PC-9 (cell line): Measurements from ENCODE around the gene NPSR1. TPM values are rescaled to one million over a fixed set of nuclear protein-coding genes. Genes with fewer than 3 reads are reported as not detected.
A peak's percentile ranks its signal among the peaks of the same experiment; 100 is the strongest.

Experiments used
- BruUV-seq: library from RNA; stranded (reverse); fragments of 400-500 nt; replicated peaks from 2 replicates; lab custom pipeline; 2021; lab: Mats Ljungman, UMichigan
- CTCF ChIA-PET: fragments of 300-600 bp; sonication (Branson Sonifier 250); formaldehyde crosslinking; loops from one replicate; lab custom pipeline; 2022; ENCODE audit warnings: antibody characterized with exemption; lab: Charles Lee
- POLR2A ChIA-PET: fragments of 300-600 bp; sonication (Branson Sonifier 250); formaldehyde crosslinking; loops from one replicate; lab custom pipeline; 2022; ENCODE audit warnings: antibody characterized with exemption; ENCODE audit not compliant: unreplicated experiment; lab: Charles Lee
- DNase-seq, 2 experiments: peaks; one replicate each; pipeline versions ENCODE4 v3.0.0 to v3.0.0-alpha.2; 2015 to 2022; ENCODE audit warnings: mixed read lengths in 1 of 2
- H2AFZ ChIP-seq: fragments of 200-600 bp; sonication (generic); 2 replicates; pipeline ENCODE4 v1.8.1; 2017; ENCODE audit warnings: antibody characterized with exemption
- H3F3A ChIP-seq: fragments of 200-600 bp; sonication (generic); 2 replicates; pipeline ENCODE4 v1.8.1; 2017; ENCODE audit warnings: antibody characterized with exemption, mild to moderate bottlenecking, low read depth; ENCODE audit not compliant: insufficient read depth
- H3K27ac ChIP-seq: fragments of 200-600 bp; sonication (generic); 2 replicates; pipeline ENCODE4 v1.6.1; 2016; ENCODE audit warnings: mixed run types
- H3K27me3 ChIP-seq: fragments of 200-600 bp; sonication (generic); 2 replicates; pipeline ENCODE4 v1.6.1; 2016; ENCODE audit warnings: low read depth, mixed run types; ENCODE audit not compliant: insufficient read depth
- H3K36me3 ChIP-seq: fragments of 200-600 bp; sonication (generic); 2 replicates; pipeline ENCODE4 v1.6.1; 2016; ENCODE audit warnings: low read depth, mixed run types
- H3K4me1 ChIP-seq: fragments of 200-600 bp; sonication (generic); replicated peaks from 2 replicates; pipeline ENCODE4 v1.6.1; 2016; ENCODE audit warnings: mixed run types; ENCODE audit not compliant: insufficient read depth
- H3K4me2 ChIP-seq: fragments of 200-600 bp; sonication (generic); 2 replicates; pipeline ENCODE4 v1.6.1; 2017; ENCODE audit warnings: mixed run types
- H3K4me3 ChIP-seq: fragments of 200-600 bp; sonication (generic); 2 replicates; pipeline ENCODE4 v1.6.1; 2016; ENCODE audit warnings: mixed run types
- H3K79me2 ChIP-seq: fragments of 200-600 bp; sonication (generic); 2 replicates; pipeline ENCODE4 v1.6.1; 2017; ENCODE audit warnings: low read depth, mixed run types
- H3K9me2 ChIP-seq: fragments of 200-600 bp; sonication (generic); 2 replicates; pipeline ENCODE4 v1.8.1; 2017; ENCODE audit warnings: mild to moderate bottlenecking; ENCODE audit not compliant: insufficient read depth
- H3K9me3 ChIP-seq: fragments of 200-600 bp; sonication (generic); 2 replicates; pipeline ENCODE4 v1.8.1; 2016; ENCODE audit warnings: low read depth; ENCODE audit not compliant: insufficient read depth
- H4K20me1 ChIP-seq: fragments of 200-600 bp; sonication (generic); 2 replicates; pipeline ENCODE4 v1.8.1; 2017; ENCODE audit not compliant: insufficient read depth
- EZH2 ChIP-seq: fragments of 200-600 bp; sonication (generic); IDR thresholded peaks from 2 replicates; pipeline ENCODE4 v1.8.0; 2017; ENCODE audit warnings: antibody characterized with exemption, low read depth
- intact Hi-C: fragments of 100-400 bp; cut with micrococcal nuclease; formaldehyde crosslinking; loops from one replicate; pipeline ENCODE4 v1.10.0; 2022; ENCODE audit not compliant: unreplicated experiment
- total RNA-seq: library from RNA; stranded (reverse); gene quantifications from 2 replicates; pipeline ENCODE4 v1.2.3, GENCODE V29; 2021
- TF ChIP-seq, protein P1 (sequence below): fragments of 200-600 bp; sonication (generic); conservative IDR thresholded peaks from 2 replicates; pipeline ENCODE4 v1.6.1; 2017; ENCODE audit warnings: mixed run types, antibody characterized with exemption, mild to moderate bottlenecking, moderate library complexity

The NPSR1 gene
- total RNA-seq, 1 experiment from 2014 or later: not detected

DNA sequence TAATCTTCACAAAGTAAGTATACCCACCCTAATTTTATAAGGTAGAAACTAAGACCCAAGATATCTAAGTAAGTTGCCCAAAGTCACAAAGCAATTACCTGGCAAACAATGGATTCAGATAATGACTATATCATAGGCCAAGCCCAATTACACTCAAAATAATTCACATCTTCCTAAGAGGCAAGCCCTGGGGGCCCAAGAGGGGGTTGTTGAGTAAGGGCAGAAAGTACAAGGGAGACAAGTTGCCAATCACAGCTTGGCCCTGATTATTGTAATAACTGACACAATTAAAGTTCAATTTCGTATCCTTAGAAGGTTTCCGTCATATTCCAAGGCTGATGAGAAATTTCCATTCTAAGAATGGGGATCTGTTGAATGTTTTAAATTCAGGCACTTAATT, 91.4 kb downstream of the NPSR1 start:
- POLR2A ChIA-PET: no interaction called here
- H3K36me3 ChIP-seq: no peaks in the 10 kb centered on the region
- H3K4me3 ChIP-seq: no peak overlapping the region
- peaks cover 21% of the 10 kb centered on the region for H3F3A ChIP-seq
- peak overlapping the region; percentile 67; the same call in 1 of the 2 replicates for H3K4me2 ChIP-seq
- H2AFZ ChIP-seq: no peak overlapping the region; the same call in 1 of the 2 replicates
- H3K27ac ChIP-seq: peak overlapping the region; percentile 63
- no peaks in the 10 kb centered on the region for H3K27me3 ChIP-seq
- CTCF ChIA-PET: interaction anchor here (0.6 to 0.7 kb wide), 3 partner anchors 260 to 844 kb away, joined by 4 to 11 read pairs (median 7); no protein-coding TSS in a partner anchor
- no peaks in the 10 kb centered on the region for H3K9me2 ChIP-seq
- H3K4me1 ChIP-seq: peaks cover 29% of the 10 kb centered on the region
- intact Hi-C loops: loop anchor here (2.0 to 5.0 kb wide), 3 partner anchors 178 to 427 kb away; partner anchors contain the start of gene DPY19L1
- H3K79me2 ChIP-seq: no peaks in the 10 kb centered on the region
- 0 out of 2 replicates have a peak, but pooled peaks cover 5% of the 10 kb centered on the region for H3K9me3 ChIP-seq
- no TSS peak for BruUV-seq
- no peak for DNase-seq
- no peak for TF ChIP-seq EZH2
- TF ChIP-seq, protein P1, sequence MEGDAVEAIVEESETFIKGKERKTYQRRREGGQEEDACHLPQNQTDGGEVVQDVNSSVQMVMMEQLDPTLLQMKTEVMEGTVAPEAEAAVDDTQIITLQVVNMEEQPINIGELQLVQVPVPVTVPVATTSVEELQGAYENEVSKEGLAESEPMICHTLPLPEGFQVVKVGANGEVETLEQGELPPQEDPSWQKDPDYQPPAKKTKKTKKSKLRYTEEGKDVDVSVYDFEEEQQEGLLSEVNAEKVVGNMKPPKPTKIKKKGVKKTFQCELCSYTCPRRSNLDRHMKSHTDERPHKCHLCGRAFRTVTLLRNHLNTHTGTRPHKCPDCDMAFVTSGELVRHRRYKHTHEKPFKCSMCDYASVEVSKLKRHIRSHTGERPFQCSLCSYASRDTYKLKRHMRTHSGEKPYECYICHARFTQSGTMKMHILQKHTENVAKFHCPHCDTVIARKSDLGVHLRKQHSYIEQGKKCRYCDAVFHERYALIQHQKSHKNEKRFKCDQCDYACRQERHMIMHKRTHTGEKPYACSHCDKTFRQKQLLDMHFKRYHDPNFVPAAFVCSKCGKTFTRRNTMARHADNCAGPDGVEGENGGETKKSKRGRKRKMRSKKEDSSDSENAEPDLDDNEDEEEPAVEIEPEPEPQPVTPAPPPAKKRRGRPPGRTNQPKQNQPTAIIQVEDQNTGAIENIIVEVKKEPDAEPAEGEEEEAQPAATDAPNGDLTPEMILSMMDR: no peak
- no peaks in the 10 kb centered on the region for H4K20me1 ChIP-seq

DNA sequence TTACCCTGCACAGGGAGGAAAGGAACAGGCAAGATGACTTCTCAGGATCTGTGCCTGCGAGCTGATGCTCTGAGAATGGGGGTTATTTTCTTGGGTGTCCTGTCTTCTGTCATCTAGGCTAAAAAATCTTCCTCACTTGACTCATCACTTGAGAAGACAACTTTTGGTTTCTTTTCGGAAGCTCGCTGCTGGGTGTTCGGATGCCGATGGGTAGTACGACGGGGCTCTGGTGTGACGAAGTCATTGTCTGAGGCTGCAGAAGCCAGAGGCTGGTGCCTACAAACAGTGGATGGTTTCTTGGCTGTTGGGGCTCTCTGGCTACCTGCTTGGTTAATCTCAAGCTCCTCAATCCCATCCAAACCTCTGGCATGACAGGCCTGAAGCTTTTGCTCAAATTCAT, 92.2 kb downstream of the NPSR1 start:
- Histone ChIP-seq H3F3A (peaks cover 21% of the 10 kb centered on the region), H3K4me2 (no peak overlapping the region), H3K9me2 (no peaks in the 10 kb centered on the region), H4K20me1 (no peaks in the 10 kb centered on the region), H3K79me2 (no peaks in the 10 kb centered on the region), H3K27me3 (no peaks in the 10 kb centered on the region), H3K9me3 (0 out of 2 replicates have a peak, but pooled peaks cover 5% of the 10 kb centered on the region), H3K27ac (no peak overlapping the region), H3K4me1 (peaks cover 37% of the 10 kb centered on the region), H3K36me3 (no peaks in the 10 kb centered on the region), H3K4me3 (no peak overlapping the region), H2AFZ (no peak overlapping the region)
- intact Hi-C loops: loop anchor here (10.0 kb wide), 1 partner anchor 875 kb away; no protein-coding TSS in a partner anchor
- no peak for DNase-seq
- ChIA-PET CTCF (interaction anchor here (0.7 kb wide), 3 partner anchors 102 to 288 kb away, joined by 3 to 11 read pairs (median 4); no protein-coding TSS in a partner anchor), POLR2A (no interaction called here)
- TF ChIP-seq, protein P1: no peak
- no peak for TF ChIP-seq EZH2
- BruUV-seq: no TSS peak

DNA sequence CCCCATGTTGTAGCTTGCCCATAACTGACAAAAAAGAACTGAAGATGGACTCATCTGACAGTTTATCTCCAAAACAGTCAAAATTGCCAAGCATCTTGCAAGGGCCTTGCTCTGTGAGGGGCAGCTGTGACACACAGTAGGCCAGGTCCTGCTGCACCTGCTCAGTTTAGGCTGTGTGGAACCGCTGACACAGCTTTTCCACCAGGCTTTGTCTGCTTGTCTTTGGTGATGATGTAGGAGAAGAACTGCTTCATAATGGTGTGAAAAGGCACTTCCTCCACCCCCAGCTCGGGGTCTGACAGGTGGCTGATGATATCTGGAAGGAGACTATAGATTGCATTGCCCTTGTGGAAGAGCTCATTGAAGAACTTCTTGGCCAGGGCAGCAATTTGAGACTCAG, 92.6 kb downstream of the NPSR1 start:
- H3K9me3 ChIP-seq: 0 out of 2 replicates have a peak, but pooled peaks cover 5% of the 10 kb centered on the region
- no peak overlapping the region for H3K4me3 ChIP-seq
- no peak overlapping the region for H3K27ac ChIP-seq
- peaks cover 41% of the 10 kb centered on the region for H3K4me1 ChIP-seq
- POLR2A ChIA-PET: no interaction called here
- H3K9me2 ChIP-seq: no peaks in the 10 kb centered on the region
- H4K20me1 ChIP-seq: no peaks in the 10 kb centered on the region
- TF ChIP-seq, protein P1: no peak
- no peak for TF ChIP-seq EZH2
- no TSS peak for BruUV-seq
- H3K4me2 ChIP-seq: no peak overlapping the region
- H3K36me3 ChIP-seq: no peaks in the 10 kb centered on the region
- H3K79me2 ChIP-seq: no peaks in the 10 kb centered on the region
- no peaks in the 10 kb centered on the region for H3K27me3 ChIP-seq
- H2AFZ ChIP-seq: no peak overlapping the region
- intact Hi-C loops: loop anchor here (10.0 kb wide), 1 partner anchor 874 kb away; no protein-coding TSS in a partner anchor
- CTCF ChIA-PET: no interaction called here
- DNase-seq: no peak
- peaks cover 21% of the 10 kb centered on the region for H3F3A ChIP-seq
